ENCODE measurements around the gene CCDC71.

DNA sequence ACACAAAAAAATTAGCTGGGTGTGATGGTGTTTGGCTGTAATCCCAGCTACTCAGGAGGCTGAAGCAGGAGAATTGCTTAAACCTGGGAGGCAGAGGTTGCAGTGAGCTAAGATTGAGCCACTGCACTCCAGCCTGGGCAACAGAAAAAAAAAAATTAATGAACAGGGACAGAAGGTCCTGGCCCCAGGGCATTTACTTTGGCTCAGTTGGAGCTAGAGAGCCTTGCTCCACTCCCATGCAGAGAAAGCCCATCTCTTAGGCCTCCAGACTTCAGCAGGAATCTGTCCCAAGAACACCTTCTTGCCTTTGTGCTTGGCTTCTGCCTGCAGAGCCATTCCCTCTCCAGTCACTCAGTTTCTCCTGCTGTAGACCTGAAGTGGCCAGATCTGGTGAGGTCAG, 14.0 kb upstream of the CCDC71 start:
- TF ChIP-seq CTCF (conservative IDR thresholded peaks at IDR 0.05; ENCODE audit: low read depth in 2 of 2) (no peak), EZH2 (IDR thresholded peaks at IDR 0.05; ENCODE audit: low read depth, unreplicated experiment) (no peak), REST (IDR thresholded peaks at IDR 0.05; ENCODE audit: unreplicated experiment) (no peak), POLR2AphosphoS5 (IDR thresholded peaks at IDR 0.05; ENCODE audit: low read depth) (no peak), EZH2phosphoT487 (IDR thresholded peaks at IDR 0.05; ENCODE audit: unreplicated experiment) (no peak), CREB1 (CRISPR knock-in tag; IDR thresholded peaks at IDR 0.05; ENCODE audit: low read depth) (no peak), ZNF331 (CRISPR knock-in tag; IDR thresholded peaks at IDR 0.05; ENCODE audit: low read depth) (no peak), ZNF114 (CRISPR knock-in tag; IDR thresholded peaks at IDR 0.05) (no peak), STAT1 (IDR thresholded peaks at IDR 0.05; ENCODE audit: unreplicated experiment) (no peak)
- TF ChIP-seq, protein P1, sequence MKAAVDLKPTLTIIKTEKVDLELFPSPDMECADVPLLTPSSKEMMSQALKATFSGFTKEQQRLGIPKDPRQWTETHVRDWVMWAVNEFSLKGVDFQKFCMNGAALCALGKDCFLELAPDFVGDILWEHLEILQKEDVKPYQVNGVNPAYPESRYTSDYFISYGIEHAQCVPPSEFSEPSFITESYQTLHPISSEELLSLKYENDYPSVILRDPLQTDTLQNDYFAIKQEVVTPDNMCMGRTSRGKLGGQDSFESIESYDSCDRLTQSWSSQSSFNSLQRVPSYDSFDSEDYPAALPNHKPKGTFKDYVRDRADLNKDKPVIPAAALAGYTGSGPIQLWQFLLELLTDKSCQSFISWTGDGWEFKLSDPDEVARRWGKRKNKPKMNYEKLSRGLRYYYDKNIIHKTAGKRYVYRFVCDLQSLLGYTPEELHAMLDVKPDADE (IDR thresholded peaks at IDR 0.05): no peak

Data from GM23338 (cell line).